ENCODE data around the gene CAPN12.
"Not testable (repeated sequence)": the region's sequence is repeated elsewhere in the genome, so short reads cannot be mapped to it uniquely, and the experiment has no call there.

The CAPN12 gene

GRCh38 chr19:38786572-38787265 is 42.4 kb upstream of the CAPN12 start:
- no peak for TF ChIP-seq CTCF (IDR thresholded peaks at IDR 0.05; ENCODE audit: insufficient read depth, missing control alignments)
- FAIRE-seq (no peak), DNase-seq (ENCODE audit: insufficient read length, low spot score) (no peak)

GRCh38 chr19:38786061-38786460 is 41.8 kb upstream of the CAPN12 start:
- DNase-seq (ENCODE audit: insufficient read length, low spot score); FAIRE-seq: not testable (repeated sequence)

GRCh38 chr19:38785187-38785699 is 41.0 kb upstream of the CAPN12 start:
- no peak for FAIRE-seq
- no peak for TF ChIP-seq CTCF (IDR thresholded peaks at IDR 0.05; ENCODE audit: insufficient read depth, missing control alignments)
- DNase-seq (ENCODE audit: insufficient read length, low spot score), result no peak

GRCh38 chr19:38784224-38784623 is 40.0 kb upstream of the CAPN12 start:
- DNase-seq (ENCODE audit: insufficient read length, low spot score) (no peak), FAIRE-seq (no peak)
- no peak for TF ChIP-seq CTCF (IDR thresholded peaks at IDR 0.05; ENCODE audit: insufficient read depth, missing control alignments)

DNA sequence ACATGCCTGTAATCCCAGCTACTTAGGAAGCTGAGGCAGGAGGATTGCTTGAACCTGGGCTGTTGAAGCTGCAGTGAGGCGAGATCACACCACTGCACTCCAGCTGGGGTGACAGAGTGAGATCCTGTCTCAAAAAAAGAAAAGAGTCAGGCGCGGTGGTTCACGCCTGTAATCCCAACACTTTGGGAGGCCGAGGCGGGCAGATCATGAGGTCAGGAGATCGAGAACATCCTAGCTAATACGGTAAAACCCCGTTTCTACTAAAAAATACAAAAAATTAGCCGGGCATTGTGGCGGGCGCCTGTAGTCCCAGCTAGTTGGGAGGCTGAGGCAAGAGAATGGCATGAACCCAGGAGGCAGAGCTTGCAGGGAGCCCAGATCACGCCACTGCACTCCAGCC is 37.9 kb upstream of the CAPN12 start:
- not testable (repeated sequence) for FAIRE-seq; DNase-seq (ENCODE audit: insufficient read length, low spot score)

DNA sequence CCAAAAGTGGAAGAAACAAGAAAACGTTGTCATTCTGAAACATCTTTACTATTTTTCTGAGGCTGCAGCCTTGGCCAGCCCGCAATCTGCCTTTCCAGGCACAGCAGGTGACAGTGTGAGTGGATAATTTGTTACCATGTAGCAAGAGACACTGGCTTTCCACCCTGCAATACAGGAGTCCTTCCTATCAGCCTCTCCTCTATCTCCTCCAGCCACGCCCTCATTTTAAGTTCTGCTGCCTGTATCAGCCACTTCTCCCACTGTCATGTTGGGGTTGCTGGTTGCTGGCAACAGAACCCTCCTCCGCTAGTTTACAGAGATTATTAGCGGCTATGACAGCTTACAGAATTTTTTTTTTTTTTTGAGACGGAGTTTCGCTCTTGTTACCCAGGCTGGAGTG is 36.8 kb upstream of the CAPN12 start:
- FAIRE-seq (no peak), DNase-seq (ENCODE audit: insufficient read length, low spot score) (no peak)
- TF ChIP-seq CTCF (IDR thresholded peaks at IDR 0.05; ENCODE audit: insufficient read depth, missing control alignments), result no peak

DNA sequence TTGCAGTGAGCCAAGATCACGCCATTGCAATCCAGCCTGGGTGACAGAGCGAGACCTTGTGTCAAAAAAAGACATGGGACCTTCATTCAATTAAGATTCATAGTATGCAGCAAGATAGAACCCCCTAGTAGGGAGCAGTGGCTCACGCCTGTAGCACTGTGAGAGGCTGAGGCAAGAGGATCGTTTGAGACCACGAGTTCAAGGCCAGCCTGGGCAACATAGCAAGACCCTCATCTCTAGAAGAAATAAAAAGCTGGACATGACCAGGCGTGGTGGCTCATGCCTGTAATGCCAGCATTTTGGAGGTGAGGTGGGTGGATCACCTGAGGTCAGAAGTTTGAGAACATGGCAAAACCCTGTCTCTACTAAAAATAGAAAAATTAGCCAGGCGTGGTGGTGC is 36.2 kb upstream of the CAPN12 start:
- no peak for FAIRE-seq
- DNase-seq (ENCODE audit: insufficient read length, low spot score), result no peak
- no peak for TF ChIP-seq CTCF (IDR thresholded peaks at IDR 0.05; ENCODE audit: insufficient read depth, missing control alignments)

- no peak for DNase-seq (ENCODE audit: insufficient read length, low spot score)
These were observed 34.5 kb upstream of the CAPN12 start for GRCh38 chr19:38778733-38779132.

More at GRCh38 chr19:38778733-38779132, 34.5 kb upstream of the CAPN12 start:
- no peak for FAIRE-seq
- TF ChIP-seq CTCF (IDR thresholded peaks at IDR 0.05; ENCODE audit: insufficient read depth, missing control alignments), result no peak
